Lower lobe of right lung (tissue), 2 donors: ENCODE measurements around the gene WDR45B. TPM values are rescaled to one million over a fixed set of nuclear protein-coding genes. Genes with fewer than 3 reads are reported as not detected.
A peak's percentile ranks its signal among the peaks of the same experiment; 100 is the strongest.

Experiments used
- ATAC-seq, 2 donors: fragments of 200-7000 bp; cut with Tn5 transposase; one replicate each; pipeline ENCODE4 v1.9.1; 2020 to 2022; ENCODE audit warnings: mild to moderate bottlenecking in 2 of 2, moderate library complexity in 2 of 2
- DNase-seq: peaks from one replicate; pipeline ENCODE4 v3.0.0-alpha.2; 2020
- H3K27ac ChIP-seq: fragments of 200-600 bp; one replicate; pipeline ENCODE4 v1.8.0; 2022
- H3K27me3 ChIP-seq: fragments of 200-600 bp; one replicate; pipeline ENCODE4 v1.8.0; 2022; ENCODE audit warnings: low read depth
- H3K36me3 ChIP-seq: fragments of 200-600 bp; one replicate; pipeline ENCODE4 v1.8.0; 2022; ENCODE audit warnings: mild to moderate bottlenecking
- H3K4me1 ChIP-seq: fragments of 200-600 bp; one replicate; pipeline ENCODE4 v1.8.0; 2022
- H3K4me3 ChIP-seq: fragments of 200-600 bp; one replicate; pipeline ENCODE4 v1.8.0; 2022; ENCODE audit warnings: mild to moderate bottlenecking
- H3K9me3 ChIP-seq: fragments of 200-600 bp; one replicate; pipeline ENCODE4 v1.8.0; 2022
- intact Hi-C: fragments of 100-400 bp; cut with DNase I; formaldehyde crosslinking; loops from one replicate; pipeline ENCODE4 v1.11.0; 2022
- total RNA-seq: library from RNA; stranded (reverse); fragmentation: NEBNext Ultra II Directional; extraction: Animal tissue kit (Norgen Biotek cat#: 25700); gene quantifications from one replicate; pipeline ENCODE4 v1.2.1, GENCODE V29; 2021
- TF ChIP-seq, protein P1 (sequence below): fragments of 200-600 bp; IDR thresholded peaks from one replicate; pipeline ENCODE4 v1.8.0; 2022; ENCODE audit warnings: antibody characterized with exemption, mild to moderate bottlenecking
- donor health status: DM: no; HTN: yes; CAD: no; lungs with severe emphysema.

WDR45B gene
- total RNA-seq, 1 donor from 2014 or later: 66.1 TPM

DNA sequence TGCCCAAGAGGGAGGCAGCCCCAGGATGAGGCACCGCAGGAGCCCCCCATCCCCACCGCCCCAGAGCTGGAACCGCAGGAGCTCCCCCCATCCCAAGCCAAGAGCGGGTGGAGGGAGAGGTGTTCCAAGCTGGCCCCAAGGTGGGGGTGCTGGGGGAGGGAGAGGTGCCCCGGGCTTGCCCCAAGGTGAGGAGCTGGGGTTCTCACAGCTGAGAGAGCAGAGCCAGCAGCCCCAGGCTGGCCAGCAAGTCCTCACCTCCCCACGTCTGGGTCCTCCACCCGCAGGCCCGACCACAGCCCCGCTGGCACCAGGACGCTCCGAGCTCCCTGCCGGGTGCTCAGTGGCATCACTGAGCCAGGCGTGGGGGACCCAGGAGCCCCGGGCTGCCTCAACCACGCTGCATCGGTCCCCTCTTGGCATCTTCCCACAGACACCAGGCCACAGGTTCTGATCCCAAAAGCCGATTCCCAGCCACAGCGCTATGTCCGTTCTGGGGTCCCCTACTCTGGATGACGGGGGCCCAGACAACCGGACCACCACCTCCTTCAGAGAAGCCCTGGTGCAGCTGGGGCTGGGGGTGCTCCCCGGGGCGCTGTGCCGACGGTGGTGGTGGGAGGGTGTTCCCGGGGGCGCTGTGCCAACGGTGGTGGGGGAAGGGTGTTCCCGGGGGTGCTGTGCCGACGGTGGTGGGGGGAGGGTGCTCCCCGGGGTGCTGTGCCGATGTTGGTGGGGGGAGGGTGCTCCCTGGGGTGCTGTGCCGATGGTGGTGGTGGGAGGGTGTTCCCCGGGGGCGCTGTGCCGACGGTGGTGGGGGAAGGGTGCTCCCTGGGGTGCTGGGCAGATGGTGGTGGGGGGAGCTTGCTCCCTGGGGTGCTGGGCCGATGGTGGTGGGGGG lies 15.4 kb upstream of the WDR45B start:
- DNase-seq (peak; percentile 35), ATAC-seq (no peak)
- no peaks in the 10 kb centered on the region for H3K4me1 ChIP-seq
- no peak overlapping the region for H3K27ac ChIP-seq
- intact Hi-C loops: no loop called here
- TF ChIP-seq, protein P1, sequence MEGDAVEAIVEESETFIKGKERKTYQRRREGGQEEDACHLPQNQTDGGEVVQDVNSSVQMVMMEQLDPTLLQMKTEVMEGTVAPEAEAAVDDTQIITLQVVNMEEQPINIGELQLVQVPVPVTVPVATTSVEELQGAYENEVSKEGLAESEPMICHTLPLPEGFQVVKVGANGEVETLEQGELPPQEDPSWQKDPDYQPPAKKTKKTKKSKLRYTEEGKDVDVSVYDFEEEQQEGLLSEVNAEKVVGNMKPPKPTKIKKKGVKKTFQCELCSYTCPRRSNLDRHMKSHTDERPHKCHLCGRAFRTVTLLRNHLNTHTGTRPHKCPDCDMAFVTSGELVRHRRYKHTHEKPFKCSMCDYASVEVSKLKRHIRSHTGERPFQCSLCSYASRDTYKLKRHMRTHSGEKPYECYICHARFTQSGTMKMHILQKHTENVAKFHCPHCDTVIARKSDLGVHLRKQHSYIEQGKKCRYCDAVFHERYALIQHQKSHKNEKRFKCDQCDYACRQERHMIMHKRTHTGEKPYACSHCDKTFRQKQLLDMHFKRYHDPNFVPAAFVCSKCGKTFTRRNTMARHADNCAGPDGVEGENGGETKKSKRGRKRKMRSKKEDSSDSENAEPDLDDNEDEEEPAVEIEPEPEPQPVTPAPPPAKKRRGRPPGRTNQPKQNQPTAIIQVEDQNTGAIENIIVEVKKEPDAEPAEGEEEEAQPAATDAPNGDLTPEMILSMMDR: no peak
- H3K4me3 ChIP-seq: no peak overlapping the region
- no peaks in the 10 kb centered on the region for H3K27me3 ChIP-seq
- no peaks in the 10 kb centered on the region for H3K9me3 ChIP-seq
- peaks cover 10% of the 10 kb centered on the region for H3K36me3 ChIP-seq

DNA sequence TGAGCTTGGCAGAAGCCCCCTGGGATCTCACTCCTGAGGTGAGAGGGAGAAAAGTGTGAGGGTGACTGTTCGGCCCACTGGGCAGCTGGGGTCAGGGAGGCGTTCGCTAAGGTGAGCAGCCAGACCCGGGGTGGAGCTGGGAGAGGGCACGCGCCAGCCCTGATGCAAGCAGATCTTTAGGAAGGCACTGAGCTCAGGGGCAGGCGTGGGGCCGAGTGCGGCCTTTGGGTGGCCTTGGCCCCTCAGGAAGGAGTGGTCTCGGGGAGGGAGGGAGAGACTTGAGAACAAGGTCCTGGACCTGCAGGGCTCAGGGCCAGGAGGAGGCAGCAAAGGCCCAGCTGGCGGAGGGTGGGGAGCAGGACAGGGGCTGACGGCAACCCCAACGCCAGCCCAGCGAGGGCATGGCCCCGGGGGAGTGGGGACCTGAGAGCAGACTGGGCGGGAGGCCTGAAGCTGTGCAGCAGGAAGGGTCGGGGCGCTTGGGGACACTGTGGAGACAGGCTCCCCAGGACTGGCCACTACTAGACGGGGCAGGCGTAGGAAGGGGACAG lies 14.5 kb upstream of the WDR45B start:
- TF ChIP-seq, protein P1: no peak
- H3K9me3 ChIP-seq: no peaks in the 10 kb centered on the region
- H3K27me3 ChIP-seq: no peaks in the 10 kb centered on the region
- peaks cover 14% of the 10 kb centered on the region for H3K36me3 ChIP-seq
- H3K27ac ChIP-seq: no peak overlapping the region
- no peak for DNase-seq
- intact Hi-C loops: no loop called here
- no peak overlapping the region for H3K4me3 ChIP-seq
- H3K4me1 ChIP-seq: no peaks in the 10 kb centered on the region
- ATAC-seq: peak in 1 of 2 donors; percentile 3

DNA sequence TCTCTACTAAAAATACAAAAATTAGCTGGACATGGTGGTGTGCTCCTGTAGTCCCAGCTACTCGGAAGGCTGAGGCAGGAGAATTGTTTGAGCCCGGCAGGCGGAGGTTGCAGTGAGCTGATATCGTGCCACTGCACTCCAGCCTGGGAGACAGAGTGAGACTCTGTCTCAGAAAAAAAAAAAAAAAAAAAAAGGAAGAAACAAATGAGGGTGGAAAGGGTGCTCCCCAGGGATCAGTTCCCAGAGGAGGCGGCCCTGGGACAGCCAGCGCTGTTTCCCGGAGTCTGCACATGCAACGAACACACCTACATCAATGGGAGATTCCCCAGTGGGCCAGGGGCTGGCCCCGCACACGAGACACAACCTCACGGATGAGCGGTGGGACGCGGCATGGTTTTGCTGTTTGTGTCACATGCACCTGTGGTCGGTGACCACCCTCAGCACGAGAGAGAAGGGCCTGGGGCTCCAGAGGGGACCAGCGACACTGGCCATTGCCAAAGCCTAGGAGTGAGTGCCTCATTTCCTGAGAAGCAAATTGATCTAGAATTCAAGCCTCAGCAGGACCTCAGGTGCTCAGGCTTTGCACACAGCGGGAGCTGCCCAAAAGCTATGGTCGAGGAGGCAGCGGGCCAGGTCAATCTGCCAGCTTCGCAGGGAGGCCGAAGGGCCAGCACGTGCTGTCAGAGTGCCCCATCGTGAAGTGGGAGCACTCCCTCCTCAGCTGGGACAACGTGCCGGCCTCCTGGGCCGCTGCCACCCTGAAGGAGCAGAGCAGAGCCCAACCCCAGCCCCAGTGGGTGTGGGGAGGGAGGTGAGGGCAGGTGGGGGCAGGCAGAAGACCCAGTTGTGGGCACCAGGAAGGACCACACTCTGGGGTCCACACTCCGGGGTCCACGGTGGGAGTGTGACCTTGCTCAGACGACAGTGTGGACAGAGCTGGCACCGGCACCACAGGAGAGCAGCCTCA lies 13.8 kb upstream of the WDR45B start:
- ATAC-seq (peak in 1 of 2 donors; percentile 4), DNase-seq (no peak)
- no peak overlapping the region for H3K27ac ChIP-seq
- TF ChIP-seq, protein P1: no peak
- H3K27me3 ChIP-seq: no peaks in the 10 kb centered on the region
- intact Hi-C loops: no loop called here
- no peaks in the 10 kb centered on the region for H3K9me3 ChIP-seq
- no peak overlapping the region for H3K4me3 ChIP-seq
- H3K4me1 ChIP-seq: no peaks in the 10 kb centered on the region
- peaks cover 16% of the 10 kb centered on the region for H3K36me3 ChIP-seq

DNA sequence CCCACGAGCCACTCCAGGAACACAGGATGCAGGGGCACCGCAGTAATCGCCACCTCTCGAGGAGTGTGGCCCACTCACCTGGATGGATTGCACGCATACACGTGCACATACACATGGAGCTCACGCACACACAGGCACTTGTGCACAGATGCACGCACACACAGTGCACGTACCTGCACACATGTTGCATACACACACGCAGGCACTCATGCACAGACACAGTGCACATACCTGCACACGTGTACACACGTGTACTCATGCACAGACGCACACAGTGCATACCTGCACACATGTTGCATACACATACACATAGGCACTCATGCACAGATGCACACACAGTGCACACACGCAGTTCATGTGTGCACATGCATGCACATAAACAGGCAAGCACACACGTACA lies 11.6 kb upstream of the WDR45B start:
- H3K4me3 ChIP-seq: no peak overlapping the region
- intact Hi-C loops: no loop called here
- ATAC-seq: no peak
- H3K36me3 ChIP-seq: peaks cover 25% of the 10 kb centered on the region
- TF ChIP-seq, protein P1: no peak
- no peak for DNase-seq
- no peaks in the 10 kb centered on the region for H3K9me3 ChIP-seq
- no peak overlapping the region for H3K27ac ChIP-seq
- no peaks in the 10 kb centered on the region for H3K27me3 ChIP-seq
- no peaks in the 10 kb centered on the region for H3K4me1 ChIP-seq

DNA sequence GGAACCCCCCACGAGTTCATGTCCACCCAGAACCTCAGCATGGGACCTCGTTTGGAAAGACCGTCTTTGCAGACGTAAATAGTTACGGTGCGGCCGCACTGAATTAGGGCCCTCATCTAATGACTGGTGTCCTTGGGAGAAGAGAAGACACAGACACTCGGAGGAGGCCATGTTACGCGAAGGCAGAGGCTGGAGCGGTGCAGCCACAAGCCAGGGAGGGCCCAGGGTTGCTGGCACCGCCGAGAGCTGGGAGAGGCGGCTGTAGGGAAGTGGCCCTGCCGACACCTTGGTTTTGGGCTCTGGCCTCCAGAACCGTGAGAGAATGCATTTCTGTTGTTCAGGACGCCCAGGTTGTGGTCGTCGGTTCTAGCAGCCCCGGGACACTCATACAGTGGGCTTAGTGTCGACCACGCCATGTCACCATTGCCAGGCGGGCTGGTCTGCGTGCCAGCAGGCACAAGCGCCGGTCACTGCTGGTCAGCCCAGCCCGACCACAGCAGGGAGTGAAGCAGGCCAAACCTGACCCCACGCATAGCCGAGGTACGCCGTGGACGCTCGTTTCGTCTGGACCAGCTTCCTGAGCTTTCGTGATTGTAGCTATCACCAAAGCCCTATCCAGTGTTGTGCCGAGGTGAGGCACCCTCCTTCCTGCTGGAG lies 10.7 kb upstream of the WDR45B start:
- TF ChIP-seq, protein P1: no peak
- Histone ChIP-seq H3K27ac (no peak overlapping the region), H3K4me3 (no peak overlapping the region), H3K4me1 (no peaks in the 10 kb centered on the region), H3K27me3 (no peaks in the 10 kb centered on the region), H3K36me3 (peaks cover 25% of the 10 kb centered on the region), H3K9me3 (no peaks in the 10 kb centered on the region)
- no peak for DNase-seq
- no peak for ATAC-seq
- intact Hi-C loops: no loop called here
